Embryonic facial prominence (tissue), 1 donor: ENCODE results near the gene PASK.

Experiments used
- DNase-seq: peaks from one replicate; pipeline ENCODE4 v3.0.0-alpha.2; 2016; ENCODE audit errors: extremely low spot score

PASK gene

DNA sequence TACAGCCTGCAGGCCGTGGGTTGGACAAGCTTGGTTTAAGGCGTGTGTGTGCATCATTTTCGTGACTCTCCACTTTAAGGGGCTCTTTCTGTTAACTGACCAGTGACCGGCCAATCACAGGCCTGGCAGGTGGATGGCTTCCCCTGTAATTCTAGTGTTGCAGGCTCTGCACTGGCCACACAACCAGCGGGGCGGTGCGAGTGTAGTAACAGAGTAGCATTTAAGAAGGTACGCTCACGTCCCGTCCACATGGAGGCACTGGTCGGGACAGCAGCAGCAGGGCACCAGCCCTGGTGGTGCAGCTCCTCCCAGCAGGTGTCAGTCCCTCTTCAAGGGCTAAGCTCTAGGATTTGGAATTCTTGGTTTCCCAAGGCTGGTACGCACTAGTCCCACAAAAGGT lies 31.2 kb upstream of the PASK start:
- DNase-seq: no peak

DNA sequence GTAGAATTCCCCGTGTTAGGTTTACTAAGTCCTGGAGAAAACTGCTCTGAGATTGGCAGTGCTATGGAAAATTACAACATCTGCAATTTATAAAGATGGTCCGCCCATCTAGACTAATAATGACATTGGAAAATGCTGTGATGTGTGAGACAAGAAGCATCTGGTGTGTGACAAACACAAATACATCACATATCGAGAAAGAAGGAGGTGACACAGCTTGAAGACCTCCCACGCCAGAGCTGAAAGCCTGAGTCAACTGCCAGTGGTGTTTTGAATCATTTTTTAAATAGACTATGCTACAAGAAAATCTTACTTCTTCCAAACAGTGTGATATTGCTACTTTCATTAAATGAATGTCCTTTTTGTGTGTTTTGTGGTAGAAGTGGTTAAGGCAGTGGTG lies 30.6 kb upstream of the PASK start:
- no peak for DNase-seq

DNA sequence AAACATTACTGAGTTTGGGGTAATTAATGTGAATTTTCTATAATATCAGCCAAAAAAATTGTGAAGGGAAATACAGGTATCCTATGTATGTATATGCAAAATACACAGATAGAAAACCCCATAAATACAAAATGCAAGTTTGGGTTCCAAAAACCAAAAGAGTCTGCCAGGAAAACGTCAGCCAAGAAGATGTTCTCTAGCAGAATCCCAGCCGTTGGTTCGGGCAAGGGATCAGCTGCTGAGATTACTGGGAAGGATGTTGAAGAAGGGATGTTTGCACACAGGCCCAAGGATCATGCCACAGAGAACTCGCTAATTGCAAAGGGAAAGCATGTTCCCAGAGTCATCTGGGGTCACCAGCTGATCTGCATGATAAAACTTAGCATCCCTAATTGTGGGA lies 29.7 kb upstream of the PASK start:
- no peak for DNase-seq

DNA sequence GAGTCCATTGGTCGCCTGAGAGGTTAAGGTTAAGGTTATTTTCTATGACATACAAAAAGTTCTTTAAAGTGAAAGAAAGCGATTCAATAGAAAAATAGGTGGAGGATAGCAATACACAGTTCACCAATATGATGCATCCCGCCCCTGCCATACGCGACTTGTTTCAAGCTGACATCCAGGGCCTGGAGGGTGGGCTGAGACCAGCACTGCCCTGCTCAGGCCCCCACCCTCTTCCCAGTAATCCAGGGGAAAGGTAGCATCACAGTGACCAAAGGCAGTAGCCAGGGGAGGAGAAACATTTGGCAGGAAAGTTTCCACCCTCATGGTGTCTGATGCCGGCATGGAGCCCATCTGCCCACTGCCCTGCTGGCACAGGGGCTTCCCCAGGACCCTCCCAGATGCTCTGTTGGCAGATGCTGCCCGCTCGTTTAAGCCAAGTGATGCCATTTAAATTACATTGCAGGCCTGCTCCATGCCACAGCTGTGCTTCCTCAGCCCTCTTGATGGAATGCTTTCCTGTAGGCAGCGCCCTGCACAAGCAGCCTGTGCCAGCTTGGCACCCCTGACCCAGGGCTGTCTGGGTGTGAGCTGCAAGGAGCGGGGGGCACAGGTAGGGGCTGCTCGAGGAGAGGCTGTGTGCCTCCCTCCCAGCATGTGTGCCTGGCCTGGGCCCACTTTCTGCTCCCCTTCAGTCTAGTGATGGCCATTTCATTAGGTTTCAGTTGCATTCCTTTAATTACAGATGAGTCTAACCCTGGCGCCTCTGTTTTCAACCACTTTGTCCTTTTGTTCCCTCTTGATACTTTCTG lies 28.5 kb upstream of the PASK start:
- no peak for DNase-seq

DNA sequence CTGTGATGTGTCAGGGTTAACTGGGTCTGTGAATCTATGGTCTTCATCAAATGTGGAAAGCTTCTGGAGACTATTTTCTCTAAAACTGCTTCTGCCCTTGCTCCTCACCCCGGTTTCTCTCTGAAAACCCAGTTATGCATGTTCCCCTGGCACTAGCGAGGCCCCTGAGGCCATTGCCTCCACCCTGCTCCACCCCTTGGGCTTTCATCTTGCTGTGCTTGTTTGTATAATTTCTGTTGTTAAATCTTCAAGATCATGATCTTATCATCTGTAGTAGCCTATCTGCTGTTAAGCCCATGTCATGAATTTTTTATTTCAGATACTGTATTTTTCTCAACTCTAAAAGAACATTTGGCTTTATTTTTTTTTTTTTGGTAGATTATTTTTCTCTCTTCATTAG lies 24.3 kb upstream of the PASK start:
- DNase-seq: no peak

DNA sequence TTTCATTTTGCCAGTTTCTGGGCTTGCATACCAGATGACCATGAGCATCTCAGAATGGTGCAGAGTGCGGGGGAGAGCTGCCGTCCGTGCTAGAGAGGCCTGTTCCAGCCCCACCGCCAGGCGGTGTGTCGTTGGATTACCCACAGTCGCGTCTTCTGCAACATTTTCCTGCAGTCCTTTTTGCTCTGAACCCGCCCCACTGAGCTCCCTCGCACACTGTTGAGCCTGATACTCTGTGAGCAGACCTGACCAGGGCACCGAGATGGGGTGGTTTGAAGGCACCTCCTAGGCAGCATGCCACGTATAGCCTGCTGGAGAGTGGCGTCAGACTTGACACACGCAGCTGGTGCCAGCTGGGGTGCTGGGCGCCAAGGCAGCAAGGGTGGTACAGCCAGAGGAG lies 19.1 kb upstream of the PASK start:
- no peak for DNase-seq

DNA sequence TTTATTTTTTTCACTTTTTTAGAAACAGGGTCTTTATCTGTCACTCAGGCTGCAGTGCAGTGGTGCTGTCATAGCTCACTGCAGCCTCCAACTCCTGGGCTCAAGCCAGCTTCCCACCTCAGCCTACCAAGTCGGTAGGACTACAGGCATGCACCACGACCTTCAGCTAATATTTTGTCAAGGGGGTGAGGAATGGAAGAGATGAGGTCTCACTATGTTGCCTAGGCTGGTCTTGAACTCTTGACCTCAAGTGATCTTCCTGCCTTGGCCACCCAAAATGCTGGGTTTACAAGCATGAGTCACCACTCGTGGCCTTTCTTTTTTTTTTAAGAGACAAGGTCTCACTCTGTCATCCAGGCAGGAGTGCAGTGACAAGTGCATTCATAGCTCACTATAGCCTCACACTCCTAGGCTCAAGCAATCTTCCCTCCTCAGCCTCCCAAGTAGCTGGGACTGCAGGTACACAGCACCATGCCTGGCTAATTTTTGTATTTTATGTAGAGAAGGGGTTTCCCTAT lies 14.4 kb upstream of the PASK start:
- DNase-seq: no peak

DNA sequence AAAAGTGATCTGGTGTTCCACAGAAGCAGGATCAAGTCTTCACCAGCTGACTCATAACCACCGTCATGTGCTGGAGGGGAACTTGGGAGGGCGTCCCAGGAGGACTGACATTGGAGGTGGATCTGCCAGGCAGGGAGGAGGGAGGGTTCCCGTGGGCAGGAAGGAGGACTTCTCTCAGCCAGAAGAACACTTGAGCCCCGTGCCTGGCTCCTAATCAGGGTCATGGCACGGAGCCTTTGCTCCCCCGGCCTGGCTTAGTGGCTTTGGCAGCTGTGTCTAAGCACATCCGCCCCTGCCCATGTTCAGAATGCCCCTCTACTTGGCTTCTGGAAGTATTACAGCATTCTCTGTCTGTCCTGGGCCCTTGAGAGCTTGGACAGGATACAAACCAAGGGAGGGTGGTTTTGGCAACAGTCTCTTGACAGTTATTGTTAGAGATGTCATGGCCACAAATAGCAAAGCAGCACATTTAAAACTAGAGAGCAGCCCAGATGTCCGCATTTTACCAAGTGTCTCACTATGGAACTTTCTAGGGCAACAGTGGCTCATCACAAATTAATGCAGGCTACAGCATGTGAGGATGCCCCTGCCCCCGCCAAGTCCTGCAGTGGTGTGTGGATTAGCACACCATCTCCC lies 12.5 kb upstream of the PASK start:
- DNase-seq: no peak

DNA sequence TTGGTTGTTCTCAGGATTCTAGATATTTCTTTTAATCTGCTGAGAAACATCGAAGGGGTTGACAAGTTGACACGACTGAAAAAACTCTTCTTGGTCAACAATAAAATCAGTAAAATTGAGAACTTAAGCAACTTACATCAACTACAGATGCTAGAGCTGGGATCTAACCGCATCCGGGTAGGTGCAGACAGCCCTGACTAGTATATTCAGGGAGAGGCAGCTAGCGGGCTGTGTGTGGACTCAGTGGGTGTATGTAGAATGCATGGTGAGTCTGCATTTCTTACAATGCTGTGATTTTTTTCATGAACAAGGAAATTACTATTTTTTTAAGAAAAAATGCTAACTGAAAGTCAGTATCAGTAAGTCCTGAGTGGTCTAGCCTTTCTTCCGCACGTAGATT lies 11.0 kb upstream of the PASK start:
- no peak for DNase-seq

DNA sequence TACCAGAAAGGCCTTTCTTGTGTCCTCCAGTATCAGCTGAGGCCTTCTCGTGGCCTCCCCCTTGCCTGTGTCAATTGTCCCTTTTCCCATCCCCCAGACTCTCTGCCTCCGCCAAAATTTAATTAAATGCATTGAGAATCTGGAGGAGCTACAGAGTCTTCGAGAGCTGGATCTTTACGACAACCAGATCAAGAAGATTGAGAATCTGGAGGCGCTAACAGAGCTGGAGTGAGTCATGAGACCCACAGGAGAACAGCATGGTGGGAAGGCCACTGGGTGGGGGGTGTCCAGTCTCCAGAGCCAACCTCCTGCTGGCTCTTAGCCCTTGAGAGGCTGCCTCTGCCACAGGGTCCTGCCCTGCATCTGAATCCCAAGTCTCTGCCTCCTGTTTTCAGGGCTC lies 9.8 kb upstream of the PASK start:
- no peak for DNase-seq

DNA sequence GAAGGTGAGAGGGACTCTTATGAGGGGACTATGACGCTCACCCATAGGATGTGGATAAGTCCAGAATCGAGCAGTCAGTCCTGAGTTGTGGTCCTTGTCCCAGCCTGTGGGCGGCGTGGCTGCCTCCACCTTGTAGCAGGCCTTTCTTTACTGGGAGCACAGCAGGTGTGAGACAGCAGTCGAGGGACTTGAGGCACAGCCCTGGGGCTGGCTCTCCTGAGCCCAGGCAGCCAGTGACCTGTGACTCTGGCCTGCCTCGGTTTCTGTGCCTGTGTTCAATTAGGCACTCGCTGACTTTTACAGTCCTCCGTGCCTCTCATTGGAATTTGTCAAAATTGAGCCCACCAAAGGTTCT lies 9.3 kb upstream of the PASK start:
- DNase-seq: no peak

DNA sequence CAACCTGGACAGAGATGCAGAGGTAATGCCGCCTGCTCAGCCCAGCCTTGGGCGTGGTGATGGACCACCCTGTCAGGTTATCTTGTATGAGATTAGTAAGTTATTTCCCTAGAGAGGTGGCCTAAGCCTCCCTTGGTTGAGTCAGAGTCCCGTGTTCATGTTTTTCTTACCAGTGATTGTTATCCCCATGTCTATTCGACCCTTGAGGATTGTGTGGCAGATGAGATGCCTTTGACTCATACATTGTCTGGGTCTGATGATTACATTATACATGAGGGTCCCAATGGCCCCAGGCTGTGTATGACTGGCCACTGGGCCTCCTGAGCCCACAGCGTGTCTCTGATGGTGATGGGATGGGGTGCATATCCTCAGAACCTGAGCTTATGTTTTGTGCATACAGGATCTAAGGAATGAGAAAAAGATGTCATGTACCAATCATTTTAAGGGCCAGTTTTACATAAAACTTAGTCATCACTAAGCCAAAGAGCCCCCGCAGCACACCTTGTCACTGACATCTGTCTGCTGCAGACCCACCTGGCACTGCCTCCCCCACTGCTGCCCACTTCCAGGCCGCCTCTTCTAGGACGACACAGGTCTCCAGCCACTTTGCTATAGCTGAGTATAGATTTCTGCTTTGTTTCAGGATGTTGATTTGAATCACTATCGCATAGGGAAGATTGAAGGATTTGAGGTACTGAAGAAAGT lies 8.7 kb upstream of the PASK start:
- DNase-seq: no peak

DNA sequence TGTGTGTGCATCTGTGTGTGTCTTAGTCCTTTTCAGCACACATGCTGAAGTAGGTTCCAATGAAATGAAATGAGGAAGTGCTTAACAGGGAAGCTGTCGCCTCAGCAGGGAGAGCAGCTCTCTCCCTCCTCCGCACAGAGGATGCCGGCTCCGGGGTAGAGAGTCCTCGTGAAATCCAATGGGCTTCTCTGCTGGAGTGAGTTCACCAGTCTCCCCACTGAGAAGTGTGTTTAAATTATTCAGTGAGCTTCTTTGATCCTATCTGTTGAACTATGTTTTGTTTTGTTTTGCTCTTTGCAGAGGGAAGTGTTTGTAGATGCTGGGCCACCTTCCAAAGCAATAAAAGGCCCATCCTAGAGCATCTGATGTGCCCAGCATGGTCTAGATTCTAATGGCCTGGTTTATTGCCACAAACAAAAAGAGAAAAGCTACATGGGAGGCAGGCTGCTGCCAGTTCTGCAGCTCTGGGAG lies 7.7 kb upstream of the PASK start:
- no peak for DNase-seq

DNA sequence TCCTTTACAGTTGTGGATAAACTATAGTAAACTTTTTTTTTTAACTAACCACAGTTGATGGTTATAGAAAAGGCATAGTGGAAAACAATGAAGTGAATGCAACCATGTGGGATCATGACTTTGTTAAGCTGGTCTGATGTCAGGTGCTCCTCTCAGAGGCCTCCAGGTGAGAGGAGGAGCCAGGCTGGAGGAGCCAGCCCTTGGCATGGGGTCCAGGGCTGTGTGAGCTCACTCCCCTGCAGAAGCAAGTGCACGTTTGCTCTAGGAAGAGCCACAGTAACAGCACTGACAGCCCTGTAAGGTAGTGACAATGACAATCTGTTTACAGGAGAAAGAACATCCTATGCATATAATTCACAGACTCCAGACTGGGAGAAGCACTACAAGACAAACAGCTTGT lies 6.7 kb upstream of the PASK start:
- no peak for DNase-seq

DNA sequence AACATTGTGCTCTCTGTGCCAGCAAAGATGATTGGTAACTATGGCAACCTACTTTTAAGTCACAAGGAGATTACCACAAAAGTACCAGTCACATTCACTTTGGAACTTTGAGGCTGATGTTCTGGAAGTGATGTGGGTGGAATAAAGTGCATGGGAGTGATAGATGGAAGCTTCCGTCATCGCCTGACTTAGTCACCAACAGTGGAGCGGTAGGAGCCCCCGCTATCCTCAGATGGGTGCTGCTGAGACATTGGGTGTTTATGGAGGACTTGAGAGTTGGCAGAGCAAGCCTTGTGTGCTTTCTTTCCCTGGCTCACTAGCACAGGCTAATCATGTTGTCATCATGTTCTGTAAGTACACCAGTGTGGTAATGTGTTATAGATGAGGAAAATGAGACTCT lies 5.6 kb upstream of the PASK start:
- DNase-seq: no peak

DNA sequence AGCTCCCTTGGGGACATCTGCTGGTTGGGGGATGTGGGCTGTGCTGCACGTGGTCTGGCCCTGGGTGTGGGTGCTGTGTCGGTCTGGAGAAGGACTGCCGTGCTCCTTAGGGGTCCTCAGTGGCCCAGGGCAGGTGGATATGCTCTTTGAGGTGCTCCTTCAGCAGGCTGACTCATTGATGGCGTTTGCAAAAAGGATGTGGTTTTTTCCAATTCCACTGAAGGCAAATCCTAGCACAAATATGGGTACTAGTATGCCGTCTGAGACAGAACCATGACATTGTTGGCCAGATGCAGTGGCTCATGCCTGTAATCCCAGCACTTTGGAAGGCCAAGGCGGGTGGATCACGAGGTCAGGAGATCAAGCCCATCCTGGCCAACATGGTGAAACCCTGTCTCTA lies 4.3 kb upstream of the PASK start:
- DNase-seq: no peak

DNA sequence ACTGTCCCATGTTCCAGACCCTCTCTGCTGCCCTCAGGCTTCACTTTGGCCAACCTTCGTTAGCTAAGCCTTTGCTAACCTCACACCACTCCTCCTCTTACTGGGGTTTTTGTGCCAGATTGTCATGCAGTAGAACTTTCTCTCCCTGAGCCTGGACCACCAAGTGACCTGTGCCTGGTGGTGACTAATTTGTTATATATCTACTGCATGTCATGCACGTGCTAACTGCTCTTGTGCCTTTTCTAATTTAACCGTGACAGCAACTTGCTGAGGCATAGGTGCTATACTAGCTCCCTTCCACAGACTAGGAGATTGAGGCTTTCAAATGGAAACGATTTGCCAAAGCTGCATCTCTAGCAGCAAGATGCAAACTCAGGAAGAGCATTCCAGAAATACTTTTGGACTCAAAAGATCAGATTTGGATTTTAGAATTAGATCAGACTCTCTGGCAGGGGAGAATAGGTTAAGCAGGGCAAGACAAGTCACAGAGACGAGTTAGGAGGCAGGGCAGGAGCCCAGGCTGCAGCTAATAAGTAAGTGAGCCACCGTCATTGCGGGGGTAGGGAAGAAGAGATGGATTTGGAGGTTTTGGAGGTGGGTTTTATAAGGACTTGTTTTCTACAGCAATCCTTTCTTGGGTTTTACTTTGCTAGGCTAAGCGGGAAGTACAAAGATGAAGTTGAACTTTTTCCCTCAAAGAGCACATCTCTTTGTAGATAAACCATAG lies 2.8 kb upstream of the PASK start:
- DNase-seq: no peak

DNA sequence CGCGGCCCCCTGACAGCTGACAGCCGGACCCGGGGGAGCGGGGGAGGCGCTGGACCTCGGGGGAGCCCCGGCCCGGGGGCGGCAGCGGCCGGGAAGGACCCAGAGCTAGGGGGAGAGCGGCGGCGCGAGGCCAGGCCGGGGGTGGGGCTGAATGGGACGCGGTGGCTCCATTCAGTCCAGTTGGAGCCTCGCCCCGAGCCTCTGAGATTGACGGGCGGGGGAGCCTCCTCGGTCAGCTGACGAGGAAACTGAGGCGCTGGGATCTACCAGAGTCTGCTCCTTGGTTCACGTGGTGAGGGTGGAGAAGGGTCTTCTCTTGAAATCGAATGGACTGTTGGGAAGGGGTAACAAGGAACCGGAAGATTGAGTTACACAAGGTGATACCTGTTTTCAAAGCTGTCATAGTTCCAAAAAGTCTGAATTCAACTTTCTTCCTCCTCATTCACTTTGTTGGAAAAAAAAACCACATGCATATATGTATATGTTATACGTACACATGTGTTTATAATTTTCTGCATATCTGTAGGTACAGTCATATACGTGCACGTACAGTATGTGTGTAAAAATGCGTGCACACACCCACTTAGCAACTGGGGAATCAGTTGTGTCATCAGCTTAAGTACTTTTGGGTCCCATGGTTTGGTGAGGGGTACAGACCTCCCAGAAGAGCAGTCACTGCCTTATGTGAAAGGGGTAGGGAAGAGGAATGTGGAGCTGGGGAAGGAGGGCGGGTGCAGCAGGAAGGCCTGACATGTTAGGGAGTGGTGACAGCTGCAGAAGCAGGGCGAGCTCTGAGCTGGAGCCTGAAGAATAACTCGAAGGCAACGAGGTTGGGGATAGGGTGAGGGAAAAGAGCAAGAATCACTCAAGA lies 1.6 kb upstream of the PASK start:
- DNase-seq: no peak

DNA sequence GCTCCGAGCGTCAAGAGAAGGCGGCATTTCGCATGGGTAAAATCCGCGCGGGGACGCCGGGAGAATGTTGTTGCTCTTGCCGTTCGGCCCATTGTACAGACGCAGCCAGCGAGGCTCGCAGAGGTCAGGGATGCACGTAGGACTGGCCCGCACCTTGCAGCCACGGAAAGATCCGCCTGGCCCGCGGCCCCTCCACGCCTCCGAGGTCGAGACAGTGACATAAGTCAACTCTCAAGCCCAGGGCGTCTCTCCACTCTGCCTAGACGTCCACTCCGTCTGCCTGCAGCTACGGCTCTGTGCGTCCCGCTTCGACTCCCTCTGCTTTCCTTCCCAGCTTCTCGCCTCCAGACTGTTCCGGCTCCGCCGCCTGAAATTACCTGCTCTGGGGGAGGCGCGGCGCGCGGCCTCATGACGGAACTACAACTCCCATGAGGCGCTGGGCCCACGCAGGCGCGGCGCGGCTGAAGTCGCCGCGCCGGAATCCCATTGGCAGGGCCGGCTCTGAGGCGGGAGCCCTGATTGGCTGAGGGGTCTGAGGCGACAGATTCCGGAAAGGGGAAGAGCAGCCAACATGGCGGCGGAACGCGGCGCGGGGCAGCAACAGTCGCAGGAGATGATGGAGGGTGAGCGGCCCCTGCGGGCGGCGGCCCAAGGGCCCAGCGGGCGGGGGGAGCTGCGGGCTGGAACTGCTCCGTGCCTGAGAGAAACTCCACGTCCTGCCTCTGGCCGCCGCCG lies 820 bp upstream of the PASK start, which contains the start of gene PPP1R7:
Gene PPP1R7 (plus strand): TSS at position 543 of the 735 bp plus-strand sequence. CDS start 29 bp downstream, at position 572.
- peak; percentile 91 for DNase-seq

DNA sequence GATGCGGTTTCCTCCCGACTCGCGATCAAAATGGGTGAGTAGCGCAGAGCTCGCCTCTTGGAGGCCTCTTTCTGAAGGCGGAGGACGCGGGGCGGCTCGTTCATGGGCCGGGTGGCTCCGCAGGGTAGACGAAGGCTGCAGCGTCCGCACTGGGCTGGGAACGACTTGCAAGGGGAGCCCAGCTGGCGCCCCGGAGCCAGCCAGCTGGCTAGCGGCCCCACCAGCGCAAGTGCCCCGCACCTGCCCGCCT lies 328 bp upstream of the PASK start:
- DNase-seq: no peak

DNA sequence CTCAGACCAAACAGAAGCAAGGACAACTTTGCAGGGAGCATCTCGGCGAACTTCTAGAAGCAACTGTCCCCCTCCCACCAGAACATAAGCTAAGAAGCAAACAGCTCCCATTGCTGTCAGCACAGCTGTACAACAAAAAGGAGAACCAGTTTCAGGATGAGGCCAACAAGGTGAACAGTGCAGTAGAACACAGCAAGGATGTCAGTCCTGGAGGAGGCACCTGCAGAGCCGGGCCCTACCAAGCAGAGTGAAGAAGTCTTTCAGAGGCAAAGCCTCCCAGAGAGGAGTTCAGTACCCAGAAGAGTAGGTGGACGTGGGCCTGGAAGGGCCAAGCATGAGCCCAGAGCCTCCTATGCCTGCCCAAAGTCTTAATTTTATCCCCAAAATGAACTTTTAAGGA lies 1.0 kb downstream of the PASK start:
- no peak for DNase-seq
